ENCODE data around the gene KY. TPM values are rescaled to one million over a fixed set of nuclear protein-coding genes. Genes with fewer than 3 reads are reported as not detected.

Gene KY
- total RNA-seq, 1 donor from 2014 or later, result not detected

- no peak for DNase-seq (ENCODE audit: low read depth in 2 of 2)
These were observed 30.2 kb downstream of the KY start for GRCh38 chr3:134620476-134621115.

DNA sequence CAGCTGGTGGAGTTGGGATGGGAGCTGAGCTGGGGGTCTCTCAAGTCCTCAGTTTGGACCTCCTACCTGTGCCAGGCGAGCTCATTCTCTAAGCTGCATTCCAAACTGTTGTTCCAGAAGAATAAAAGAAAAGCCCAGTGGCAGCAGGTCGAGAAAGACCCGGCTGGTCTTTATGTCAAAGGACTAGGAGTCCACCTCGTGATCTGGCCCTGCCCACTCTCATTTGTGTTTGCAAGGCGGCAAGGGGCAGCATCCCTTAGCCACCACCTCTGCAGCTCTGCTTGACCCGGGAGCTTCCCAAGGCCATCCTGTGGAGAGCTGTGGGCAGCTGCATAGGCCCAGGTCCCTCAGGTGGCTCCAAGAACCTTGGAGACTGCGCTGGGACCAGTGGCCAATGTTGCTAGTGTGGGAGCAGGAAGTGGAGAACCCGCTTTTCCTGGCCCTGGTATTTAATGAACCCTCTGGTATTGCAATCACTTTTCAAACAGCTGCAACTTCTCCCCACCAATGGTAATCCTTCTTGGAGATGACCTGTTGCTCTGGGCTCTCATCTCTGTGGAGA, 30.9 kb downstream of the KY start:
- DNase-seq (ENCODE audit: low read depth in 2 of 2), result no peak

DNA sequence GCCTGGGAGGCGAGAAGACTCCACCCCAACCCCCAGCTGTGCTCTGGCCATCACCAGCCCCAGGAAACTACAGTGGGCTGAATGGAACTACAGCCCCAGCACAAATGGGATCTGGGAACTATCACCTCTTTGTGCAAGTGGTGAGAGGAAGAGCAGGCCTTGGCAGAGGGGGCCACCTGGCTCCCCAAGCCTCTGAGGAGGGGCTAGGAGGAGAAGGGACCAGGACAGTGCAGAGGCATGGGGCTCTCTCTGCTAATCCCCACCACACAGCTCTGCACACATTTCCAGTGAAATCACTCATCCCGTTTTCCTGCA, 31.6 kb downstream of the KY start:
- DNase-seq (ENCODE audit: low read depth in 2 of 2), result no peak

GRCh38 chr3:134618478-134619300, 32.1 kb downstream of the KY start:
- DNase-seq (ENCODE audit: low read depth in 2 of 2), result no peak

DNA sequence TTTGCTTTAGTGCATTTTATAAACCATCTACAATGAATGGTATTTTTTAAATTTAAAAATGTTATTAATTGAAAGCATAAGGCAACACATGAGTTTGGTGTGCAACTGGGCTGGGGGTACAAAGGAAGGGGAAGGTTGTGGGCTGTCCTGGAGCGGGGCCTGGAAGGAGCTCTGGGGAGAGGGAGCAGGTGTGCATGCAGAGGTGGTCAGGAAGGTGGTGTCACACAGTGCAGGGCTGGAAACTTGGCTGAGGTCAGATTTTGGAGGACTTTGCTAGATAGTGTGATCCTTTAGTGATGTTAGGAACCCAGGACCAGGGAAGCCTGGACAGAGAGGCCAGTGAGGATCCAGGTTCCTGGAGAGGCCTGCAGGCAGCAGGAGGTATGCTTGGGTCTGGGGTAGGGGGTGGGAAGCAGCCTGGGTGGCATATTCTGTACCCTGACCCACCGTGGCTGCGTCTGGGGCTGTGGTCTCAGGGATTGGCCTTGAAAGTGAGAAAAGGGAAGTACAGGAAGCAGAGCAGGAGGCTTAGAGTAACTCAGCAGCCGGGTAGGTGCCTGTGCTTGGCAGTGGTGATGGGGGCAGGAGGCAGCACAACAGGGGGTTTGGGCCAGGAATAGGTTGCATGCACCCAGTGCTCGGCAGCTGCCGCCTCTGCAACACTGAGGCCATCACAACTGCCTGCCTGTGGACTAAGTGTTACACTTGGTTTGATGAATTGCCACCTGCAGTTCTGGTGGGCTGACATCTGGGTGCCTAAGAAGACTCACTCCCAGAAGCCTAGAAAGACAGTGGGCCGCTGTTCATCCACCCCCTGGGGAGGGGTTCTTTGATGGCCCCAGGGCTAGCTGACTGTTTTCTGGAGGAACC, 33.0 kb downstream of the KY start:
- DNase-seq (ENCODE audit: low read depth in 2 of 2), result no peak

DNA sequence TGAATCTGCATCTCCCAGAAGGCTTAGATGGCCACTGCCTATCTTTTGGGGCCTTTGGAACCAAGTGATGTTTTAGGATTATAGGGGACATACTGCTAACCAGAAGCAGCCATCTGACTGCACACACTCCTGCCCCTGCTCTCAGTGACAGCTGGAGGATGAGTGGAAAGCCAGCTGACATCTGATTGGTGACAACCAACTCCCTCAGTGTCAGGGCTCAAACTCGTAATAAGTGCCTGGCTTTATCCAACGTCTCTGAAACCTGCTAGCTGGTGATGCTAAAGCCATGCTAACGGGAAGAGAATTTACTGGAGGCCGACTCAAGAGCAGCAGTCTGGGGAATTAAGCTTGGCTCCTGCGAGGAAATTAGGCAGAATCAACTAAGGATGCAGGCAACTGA, 35.1 kb downstream of the KY start:
- DNase-seq (ENCODE audit: low read depth in 2 of 2), result no peak

- DNase-seq (ENCODE audit: low read depth in 2 of 2), result no peak
These were observed 35.9 kb downstream of the KY start for GRCh38 chr3:134614955-134615354.

DNA sequence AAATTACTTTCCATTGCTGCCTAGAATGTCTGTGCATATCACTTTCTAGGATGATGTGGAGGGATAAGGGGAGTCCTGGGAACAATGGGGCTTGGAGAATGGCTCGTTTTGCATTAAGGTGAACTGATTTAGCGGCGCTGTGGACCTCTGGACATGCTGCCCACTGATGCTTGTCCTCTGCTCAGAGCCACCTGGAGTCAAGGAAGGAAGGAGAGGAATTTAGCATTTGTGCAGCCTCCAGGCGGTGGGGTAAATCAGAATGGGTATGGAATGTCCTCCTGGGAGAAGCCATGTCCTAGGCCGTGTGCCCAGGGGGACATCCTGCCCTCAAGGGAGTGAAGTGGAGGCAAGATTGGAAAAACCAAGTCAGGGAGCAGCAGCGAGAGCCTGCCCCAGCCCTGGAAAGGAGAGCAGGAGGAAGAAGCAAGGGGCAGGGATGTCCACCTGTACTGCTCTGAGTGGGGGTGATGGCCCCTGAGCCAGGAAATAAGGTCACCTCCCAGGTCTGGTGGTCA, 37.8 kb downstream of the KY start:
- no peak for DNase-seq (ENCODE audit: low read depth in 2 of 2)

- no peak for DNase-seq (ENCODE audit: low read depth in 2 of 2)
These were observed 39.3 kb downstream of the KY start for GRCh38 chr3:134611516-134611915.

- no peak for DNase-seq (ENCODE audit: low read depth in 2 of 2)
These were observed 40.1 kb downstream of the KY start for GRCh38 chr3:134610432-134611385.

DNA sequence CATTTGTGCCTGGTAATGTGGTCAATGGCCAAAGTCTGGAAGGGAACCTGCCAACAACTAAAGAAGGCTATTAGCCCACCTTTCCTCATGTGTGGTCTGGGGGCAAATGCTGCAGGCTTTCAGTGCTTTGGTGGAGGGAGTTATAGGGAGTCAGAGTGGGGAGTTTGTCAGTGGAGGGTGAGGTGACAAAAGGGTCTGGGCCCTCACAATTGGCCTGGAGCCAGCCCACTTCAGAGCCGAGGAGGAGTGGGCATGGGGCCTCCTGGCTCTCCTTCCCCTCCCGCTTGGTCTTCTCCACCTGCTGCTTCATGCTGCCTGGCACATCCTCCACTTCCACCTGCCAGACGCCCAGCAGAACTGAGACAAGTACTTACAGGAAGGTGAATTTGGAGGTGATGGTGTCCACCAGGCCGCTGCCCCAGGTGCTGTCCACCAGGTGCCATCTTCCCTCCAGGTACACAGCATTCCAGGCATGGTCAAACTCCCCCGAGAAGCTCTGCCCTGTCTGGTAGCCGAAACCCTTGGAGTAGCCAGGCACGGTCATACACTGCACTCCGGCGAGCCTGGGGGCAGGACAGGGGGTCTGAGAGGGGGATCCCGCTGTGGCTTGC, 40.9 kb downstream of the KY start:
- no peak for DNase-seq (ENCODE audit: low read depth in 2 of 2)

DNA sequence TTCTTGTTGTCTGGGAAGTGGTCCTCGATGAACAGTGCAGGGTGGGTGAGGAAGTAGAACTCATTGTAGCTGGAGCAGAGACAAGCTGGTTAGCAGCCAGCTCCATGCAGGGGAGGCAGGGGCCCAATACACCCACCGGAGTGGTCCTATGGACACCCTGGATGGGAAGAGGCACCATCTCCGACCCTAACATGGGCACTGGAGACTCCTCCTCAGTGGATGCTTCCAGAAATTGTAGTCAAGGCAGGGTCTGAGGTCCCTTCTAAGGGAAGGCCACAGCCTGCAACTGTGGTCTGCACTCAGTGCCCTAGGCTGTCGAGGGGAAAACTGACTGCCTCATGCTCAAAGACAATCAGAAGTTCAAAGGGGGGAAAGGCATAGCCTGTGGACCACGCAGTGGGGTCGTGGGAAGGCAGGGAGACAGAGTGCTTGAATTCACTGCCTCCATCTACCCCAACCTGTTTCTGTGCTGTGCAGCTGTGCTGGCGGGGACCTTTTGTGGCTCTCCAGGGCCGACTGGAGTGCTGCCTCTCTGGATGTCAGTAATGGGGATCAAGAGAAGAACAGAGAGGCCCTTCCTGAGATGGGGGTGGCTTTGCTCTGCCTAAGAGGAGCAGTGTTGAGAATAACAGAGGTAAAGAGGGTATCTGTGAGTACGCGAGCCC, 41.9 kb downstream of the KY start:
- DNase-seq (ENCODE audit: low read depth in 2 of 2), result no peak

- DNase-seq (ENCODE audit: low read depth in 2 of 2), result no peak
These were observed 42.6 kb downstream of the KY start for GRCh38 chr3:134608023-134608770.

- DNase-seq (ENCODE audit: low read depth in 2 of 2), result peak in 1 of 2 donors; percentile 64
These were observed 43.5 kb downstream of the KY start for GRCh38 chr3:134607054-134608022.

DNA sequence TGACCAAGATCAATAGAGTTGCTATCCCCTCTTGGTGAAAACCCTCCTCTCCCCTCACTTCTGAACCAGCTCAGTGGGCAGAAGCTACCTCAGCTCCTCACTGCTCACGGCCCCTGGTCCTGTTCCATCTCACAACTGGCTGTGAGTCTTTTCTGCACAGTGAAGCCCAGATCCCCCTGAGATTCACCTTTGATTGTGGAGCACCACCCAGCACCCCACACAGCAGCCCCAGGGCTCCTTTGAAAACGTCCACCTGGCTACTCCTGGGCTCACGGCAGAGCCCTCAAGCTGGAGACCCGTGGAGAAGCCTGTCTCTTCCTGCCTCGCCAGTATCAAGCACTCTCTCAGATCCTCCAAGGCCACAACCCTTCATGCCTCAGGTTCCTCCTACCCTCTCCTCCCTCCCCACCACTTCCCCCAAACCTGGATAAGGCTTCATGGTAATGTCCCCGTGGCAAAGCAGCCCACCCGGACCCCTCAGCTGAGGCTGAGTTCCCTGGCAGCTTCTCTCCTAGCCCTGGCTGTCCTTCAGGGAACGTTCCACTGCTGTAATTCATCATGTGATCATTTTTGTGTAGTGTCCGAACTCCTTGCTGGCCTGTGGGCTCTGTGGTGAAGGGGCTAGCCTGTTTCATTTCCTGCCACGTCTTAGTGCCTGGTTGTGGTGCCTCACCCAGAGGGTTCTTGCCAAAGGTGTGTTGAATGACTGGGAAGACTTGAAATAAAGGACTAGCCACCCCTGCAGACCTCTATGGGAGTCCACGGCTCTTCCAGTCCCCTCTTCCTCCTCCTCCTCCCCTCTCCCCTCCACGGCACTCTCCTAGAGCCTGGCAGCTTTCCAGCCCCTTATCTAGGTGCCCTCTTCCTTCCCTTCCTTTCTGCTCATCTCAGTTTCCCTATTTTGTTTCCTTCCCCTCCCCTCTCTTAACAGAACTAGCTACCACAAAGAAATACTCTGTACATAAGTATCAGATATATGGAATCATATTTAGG, 44.5 kb downstream of the KY start:
- no peak for DNase-seq (ENCODE audit: low read depth in 2 of 2)

DNA sequence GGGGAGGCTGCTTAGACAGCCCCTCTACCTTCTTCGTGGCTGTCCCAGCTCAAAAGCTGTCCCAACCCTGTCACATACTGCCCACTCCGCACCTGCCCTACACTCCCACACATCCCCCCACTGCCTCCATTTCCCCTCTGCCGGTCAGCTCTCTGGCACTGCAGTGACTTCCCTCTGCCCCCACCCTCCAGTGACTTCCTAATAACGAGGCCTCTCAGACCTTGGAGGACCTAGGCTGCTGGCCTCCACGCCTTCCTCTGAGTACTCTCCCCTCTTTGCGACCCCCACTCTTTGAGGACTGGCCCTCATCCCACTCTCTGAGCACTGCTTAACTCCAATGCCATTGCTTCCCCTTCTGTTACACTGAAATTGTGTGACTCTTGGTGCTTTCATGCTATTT, 45.3 kb downstream of the KY start:
- no peak for DNase-seq (ENCODE audit: low read depth in 2 of 2)

DNA sequence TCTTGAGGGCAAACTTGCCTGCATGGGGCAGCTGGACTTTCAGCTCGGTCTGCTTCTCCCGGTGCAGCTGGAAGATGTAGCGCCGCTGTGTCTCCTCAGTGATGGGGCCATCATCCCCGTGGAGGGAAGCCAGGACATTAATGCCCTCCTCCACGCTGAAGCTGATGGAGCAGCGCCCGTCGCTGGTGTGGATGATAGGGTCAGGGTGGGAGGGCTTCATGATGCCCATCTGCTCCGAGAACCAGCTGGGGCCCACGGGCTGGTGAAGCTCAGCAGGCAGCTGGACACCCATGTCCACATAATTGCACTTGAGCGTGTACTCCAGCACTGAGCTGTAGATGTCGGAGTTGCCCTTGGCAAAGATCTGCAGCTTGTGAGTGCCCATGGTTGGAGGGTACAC, 46.9 kb downstream of the KY start:
- no peak for DNase-seq (ENCODE audit: low read depth in 2 of 2)
